Ovary (tissue), 3 donors: Measurements from ENCODE around the gene RAI14.

ENCODE experiments used
- POLR2A ChIP-seq: fragments of 450-650 bp; IDR thresholded peaks from one replicate; pipeline ENCODE4 v1.6.1; 2017; ENCODE audit warnings: antibody characterized with exemption, mild to moderate bottlenecking, moderate library complexity
- TF ChIP-seq, protein P1 (sequence below), 3 donors: fragments of 450-650 bp in 2 of 3; fragments of 200-600 bp in 1 of 3; IDR thresholded peaks; one replicate each; pipeline versions ENCODE4 v1.5.1 to v1.8.0; 2016 to 2022; ENCODE audit warnings: antibody characterized with exemption in 3 of 3, mild to moderate bottlenecking in 1 of 3
- donor health status: DM: no; HTN: no; CAD: no.

DNA sequence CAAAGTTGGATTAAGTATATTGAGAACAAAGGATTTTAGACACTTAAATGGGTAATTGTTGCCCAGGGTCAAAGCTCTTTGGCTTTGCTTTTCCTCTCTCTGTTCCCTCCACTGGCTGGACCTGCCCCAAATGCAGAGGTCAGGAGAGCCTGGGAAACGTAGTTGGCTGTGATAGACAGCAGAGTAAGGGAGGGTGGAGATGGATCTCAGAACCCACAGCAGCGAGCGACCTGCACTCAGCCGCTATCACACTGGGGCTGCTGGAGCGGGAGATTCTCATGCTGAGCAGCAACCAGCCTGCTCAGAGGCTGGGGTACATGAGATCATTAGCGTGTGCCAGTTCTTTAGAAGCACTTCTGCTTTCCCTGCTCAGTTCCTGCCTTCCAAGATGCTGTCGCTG, 111.1 kb downstream of the RAI14 start:
- TF ChIP-seq, protein P1, sequence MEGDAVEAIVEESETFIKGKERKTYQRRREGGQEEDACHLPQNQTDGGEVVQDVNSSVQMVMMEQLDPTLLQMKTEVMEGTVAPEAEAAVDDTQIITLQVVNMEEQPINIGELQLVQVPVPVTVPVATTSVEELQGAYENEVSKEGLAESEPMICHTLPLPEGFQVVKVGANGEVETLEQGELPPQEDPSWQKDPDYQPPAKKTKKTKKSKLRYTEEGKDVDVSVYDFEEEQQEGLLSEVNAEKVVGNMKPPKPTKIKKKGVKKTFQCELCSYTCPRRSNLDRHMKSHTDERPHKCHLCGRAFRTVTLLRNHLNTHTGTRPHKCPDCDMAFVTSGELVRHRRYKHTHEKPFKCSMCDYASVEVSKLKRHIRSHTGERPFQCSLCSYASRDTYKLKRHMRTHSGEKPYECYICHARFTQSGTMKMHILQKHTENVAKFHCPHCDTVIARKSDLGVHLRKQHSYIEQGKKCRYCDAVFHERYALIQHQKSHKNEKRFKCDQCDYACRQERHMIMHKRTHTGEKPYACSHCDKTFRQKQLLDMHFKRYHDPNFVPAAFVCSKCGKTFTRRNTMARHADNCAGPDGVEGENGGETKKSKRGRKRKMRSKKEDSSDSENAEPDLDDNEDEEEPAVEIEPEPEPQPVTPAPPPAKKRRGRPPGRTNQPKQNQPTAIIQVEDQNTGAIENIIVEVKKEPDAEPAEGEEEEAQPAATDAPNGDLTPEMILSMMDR (IDR thresholded peaks at IDR 0.05) = no peak
- TF ChIP-seq POLR2A = no peak
